Measurements from ENCODE around the gene YJEFN3. TPM values are rescaled to one million over a fixed set of nuclear protein-coding genes. Genes with fewer than 3 reads are reported as not detected.
A peak's percentile ranks its signal among the peaks of the same experiment; 100 is the strongest.

The YJEFN3 gene
- polyA plus RNA-seq, 1 donor (not counting 4 experiments of a cell fraction or from before 2014, with no cell fraction given), result 1.2 TPM

DNA sequence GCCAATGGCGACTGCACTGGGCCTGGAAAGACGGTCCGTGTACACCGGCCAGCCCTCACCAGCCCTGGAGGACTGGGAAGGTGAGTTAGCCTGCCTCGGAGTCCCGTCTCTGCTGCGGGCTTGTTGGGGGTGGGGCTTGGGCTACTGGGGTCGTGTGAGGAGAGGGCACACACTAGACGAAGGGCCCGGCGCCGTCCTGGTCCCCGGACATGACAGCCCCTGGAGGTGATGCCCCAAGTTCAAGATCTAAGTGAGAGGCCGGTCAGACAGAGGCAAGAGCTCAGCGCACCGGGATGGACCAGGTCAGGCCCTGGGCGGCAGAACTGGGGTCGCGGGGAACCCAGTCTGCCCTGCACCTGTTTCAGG is 11.0 kb downstream of the YJEFN3 start:
- Histone ChIP-seq H3K4me1 (ENCODE audit: control insufficient read depth, extremely low read depth, insufficient read depth, low read length) (peaks cover 8% of the 10 kb centered on the region), H2AFZ (ENCODE audit: control insufficient read depth, low read length) (no peak overlapping the region)
- dilution Hi-C loops (cut with MboI; ENCODE audit: extremely low pct_ligation_motif_present, low sequenced_read_pairs), result no loop called here

DNA sequence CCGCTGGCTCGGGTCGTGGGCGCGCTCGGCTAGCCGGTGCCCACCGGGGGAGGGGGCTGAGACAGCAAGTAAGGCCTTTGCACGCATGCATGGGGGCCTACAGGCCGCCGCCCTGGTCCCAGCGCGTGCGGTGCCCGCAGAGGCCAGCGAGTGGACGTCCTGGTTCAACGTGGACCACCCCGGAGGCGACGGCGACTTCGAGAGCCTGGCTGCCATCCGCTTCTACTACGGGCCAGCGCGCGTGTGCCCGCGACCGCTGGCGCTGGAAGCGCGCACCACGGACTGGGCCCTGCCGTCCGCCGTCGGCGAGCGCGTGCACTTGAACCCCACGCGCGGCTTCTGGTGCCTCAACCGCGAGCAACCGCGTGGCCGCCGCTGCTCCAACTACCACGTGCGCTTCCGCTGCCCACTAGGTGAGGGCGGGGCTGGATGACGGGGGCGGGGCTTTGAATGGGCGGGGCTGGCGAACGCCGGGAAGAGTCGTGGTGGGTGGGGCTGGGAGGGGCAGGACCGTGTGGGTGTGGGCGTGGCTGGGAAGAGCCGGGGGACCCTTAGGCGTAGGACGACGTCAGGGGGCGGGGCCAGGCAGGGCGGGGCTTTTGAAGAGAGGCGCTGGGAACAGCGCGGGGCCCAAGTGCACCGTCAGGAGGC is 11.5 kb downstream of the YJEFN3 start:
- TF ChIP-seq, protein P1, sequence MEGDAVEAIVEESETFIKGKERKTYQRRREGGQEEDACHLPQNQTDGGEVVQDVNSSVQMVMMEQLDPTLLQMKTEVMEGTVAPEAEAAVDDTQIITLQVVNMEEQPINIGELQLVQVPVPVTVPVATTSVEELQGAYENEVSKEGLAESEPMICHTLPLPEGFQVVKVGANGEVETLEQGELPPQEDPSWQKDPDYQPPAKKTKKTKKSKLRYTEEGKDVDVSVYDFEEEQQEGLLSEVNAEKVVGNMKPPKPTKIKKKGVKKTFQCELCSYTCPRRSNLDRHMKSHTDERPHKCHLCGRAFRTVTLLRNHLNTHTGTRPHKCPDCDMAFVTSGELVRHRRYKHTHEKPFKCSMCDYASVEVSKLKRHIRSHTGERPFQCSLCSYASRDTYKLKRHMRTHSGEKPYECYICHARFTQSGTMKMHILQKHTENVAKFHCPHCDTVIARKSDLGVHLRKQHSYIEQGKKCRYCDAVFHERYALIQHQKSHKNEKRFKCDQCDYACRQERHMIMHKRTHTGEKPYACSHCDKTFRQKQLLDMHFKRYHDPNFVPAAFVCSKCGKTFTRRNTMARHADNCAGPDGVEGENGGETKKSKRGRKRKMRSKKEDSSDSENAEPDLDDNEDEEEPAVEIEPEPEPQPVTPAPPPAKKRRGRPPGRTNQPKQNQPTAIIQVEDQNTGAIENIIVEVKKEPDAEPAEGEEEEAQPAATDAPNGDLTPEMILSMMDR (optimal IDR thresholded peaks at IDR 0.05 in 1 of 3, IDR thresholded peaks at IDR 0.05 in 1 of 3, conservative IDR thresholded peaks at IDR 0.05 in 1 of 3; ENCODE audit: extremely low read depth in 1 of 3, insufficient read depth in 2 of 3, low read length in 3 of 3), result no peak
- TF ChIP-seq EZH2 (IDR thresholded peaks at IDR 0.05; ENCODE audit: low read length), result no peak
- Histone ChIP-seq H3K4me2 (ENCODE audit: control insufficient read depth, extremely low read depth, insufficient read depth, low read depth, low read length) (peak overlapping the region; percentile 64), H4K20me1 (ENCODE audit: control insufficient read depth, extremely low read depth, insufficient read depth, low read length) (no peaks in the 10 kb centered on the region), H3K27ac (ENCODE audit: control insufficient read depth, insufficient read depth, low read length) (no peak overlapping the region), H3K4me3 (ENCODE audit: control insufficient read depth in 2 of 3, extremely low read depth in 1 of 3, insufficient read depth in 2 of 3, low read depth in 1 of 3, low read length in 3 of 3) (no peak overlapping the region), H3K27me3 (ENCODE audit: control insufficient read depth, extremely low read depth, insufficient read depth, low read length) (peaks cover 37% of the 10 kb centered on the region), H3K9ac (ENCODE audit: control insufficient read depth, extremely low read depth, insufficient read depth, low read length) (no peak overlapping the region), H3K9me1 (ENCODE audit: control insufficient read depth, extremely low read depth, insufficient read depth, low read length) (no peaks in the 10 kb centered on the region), H3K9me3 (ENCODE audit: control insufficient read depth, low read depth, low read length) (no peaks in the 10 kb centered on the region), H3K36me3 (ENCODE audit: control insufficient read depth in 2 of 2, extremely low read depth in 1 of 2, insufficient read depth in 2 of 2, low read length in 2 of 2) (no peaks in the 10 kb centered on the region), H2AFZ (ENCODE audit: control insufficient read depth, low read length) (no peak overlapping the region), H3K4me1 (ENCODE audit: control insufficient read depth, extremely low read depth, insufficient read depth, low read length) (peaks cover 8% of the 10 kb centered on the region), H3K79me2 (ENCODE audit: control insufficient read depth, insufficient read depth, low read length) (no peaks in the 10 kb centered on the region)
- FAIRE-seq (no peak), DNase-seq (ENCODE audit: low read depth, low spot score) (peak; percentile 40)
- dilution Hi-C loops (cut with MboI; ENCODE audit: extremely low pct_ligation_motif_present, low sequenced_read_pairs), result no loop called here

More for the DNA sequence above, 11.0 kb downstream of the YJEFN3 start:
- H3K79me2 ChIP-seq (ENCODE audit: control insufficient read depth, insufficient read depth, low read length), result no peaks in the 10 kb centered on the region
- H3K9me1 ChIP-seq (ENCODE audit: control insufficient read depth, extremely low read depth, insufficient read depth, low read length), result no peaks in the 10 kb centered on the region
- H3K9ac ChIP-seq (ENCODE audit: control insufficient read depth, extremely low read depth, insufficient read depth, low read length), result no peak overlapping the region
- H3K4me2 ChIP-seq (ENCODE audit: control insufficient read depth, extremely low read depth, insufficient read depth, low read depth, low read length), result no peak overlapping the region
- H3K36me3 ChIP-seq (ENCODE audit: control insufficient read depth in 2 of 2, extremely low read depth in 1 of 2, insufficient read depth in 2 of 2, low read length in 2 of 2), result no peaks in the 10 kb centered on the region
- peaks cover 37% of the 10 kb centered on the region for H3K27me3 ChIP-seq (ENCODE audit: control insufficient read depth, extremely low read depth, insufficient read depth, low read length)
- TF ChIP-seq EZH2 (IDR thresholded peaks at IDR 0.05; ENCODE audit: low read length), result no peak
- TF ChIP-seq, protein P1 (optimal IDR thresholded peaks at IDR 0.05 in 1 of 3, IDR thresholded peaks at IDR 0.05 in 1 of 3, conservative IDR thresholded peaks at IDR 0.05 in 1 of 3; ENCODE audit: extremely low read depth in 1 of 3, insufficient read depth in 2 of 3, low read length in 3 of 3), result no peak
- FAIRE-seq, result no peak
- no peak overlapping the region for H3K27ac ChIP-seq (ENCODE audit: control insufficient read depth, insufficient read depth, low read length)
- H4K20me1 ChIP-seq (ENCODE audit: control insufficient read depth, extremely low read depth, insufficient read depth, low read length), result no peaks in the 10 kb centered on the region
- H3K9me3 ChIP-seq (ENCODE audit: control insufficient read depth, low read depth, low read length), result no peaks in the 10 kb centered on the region
- no peak for DNase-seq (ENCODE audit: low read depth, low spot score)
- H3K4me3 ChIP-seq (ENCODE audit: control insufficient read depth in 2 of 3, extremely low read depth in 1 of 3, insufficient read depth in 2 of 3, low read depth in 1 of 3, low read length in 3 of 3), result no peak overlapping the region
